Left hindlimb (tissue), 1 donor: ENCODE results near the gene CADM4.
"Not testable (repeated sequence)": the region's sequence is repeated elsewhere in the genome, so short reads cannot be mapped to it uniquely, and the experiment has no call there.

Experiments
- DNase-seq: peaks from one replicate; pipeline ENCODE4 v3.0.0-alpha.2; 2018

The CADM4 gene

GRCh38 chr19:43660971-43661360, 21.3 kb upstream of the CADM4 start:
- peak; percentile 61 for DNase-seq

GRCh38 chr19:43660301-43660970, 20.8 kb upstream of the CADM4 start:
- no peak for DNase-seq

GRCh38 chr19:43658494-43658893, 18.8 kb upstream of the CADM4 start:
- no peak for DNase-seq

- DNase-seq, result no peak
These were observed 18.4 kb upstream of the CADM4 start for GRCh38 chr19:43658001-43658400.

- no peak for DNase-seq
These were observed 16.8 kb upstream of the CADM4 start for GRCh38 chr19:43656436-43656835.

- DNase-seq, result no peak
These were observed 12.9 kb upstream of the CADM4 start for GRCh38 chr19:43652546-43652874.

GRCh38 chr19:43651758-43652545, 12.3 kb upstream of the CADM4 start:
- DNase-seq, result no peak

- DNase-seq, result not testable (repeated sequence)
These were observed 10.6 kb upstream of the CADM4 start for GRCh38 chr19:43650276-43650675.

- no peak for DNase-seq
These were observed 9.9 kb upstream of the CADM4 start for GRCh38 chr19:43649514-43649913.

GRCh38 chr19:43648633-43649032, 9.0 kb upstream of the CADM4 start:
- no peak for DNase-seq

GRCh38 chr19:43644181-43644580, 4.5 kb upstream of the CADM4 start:
- no peak for DNase-seq

- DNase-seq, result no peak
These were observed 3.7 kb upstream of the CADM4 start for GRCh38 chr19:43643326-43643725.

- no peak for DNase-seq
These were observed 2.9 kb upstream of the CADM4 start for GRCh38 chr19:43642531-43642930.

- no peak for DNase-seq
These were observed 1.7 kb upstream of the CADM4 start for GRCh38 chr19:43641333-43641732.

GRCh38 chr19:43640424-43640757, 741 bp upstream of the CADM4 start:
- DNase-seq, result no peak

- DNase-seq, result no peak
These were observed 593 bp downstream of the CADM4 start for GRCh38 chr19:43638995-43639518.

GRCh38 chr19:43638214-43638994, 1.2 kb downstream of the CADM4 start:
- no peak for DNase-seq

- no peak for DNase-seq
These were observed 3.4 kb downstream of the CADM4 start for GRCh38 chr19:43636121-43636683.

GRCh38 chr19:43635561-43635940, 4.1 kb downstream of the CADM4 start:
- not testable (repeated sequence) for DNase-seq

- DNase-seq, result no peak
These were observed 4.6 kb downstream of the CADM4 start for GRCh38 chr19:43634872-43635560.

- DNase-seq, result no peak
These were observed 5.2 kb downstream of the CADM4 start for GRCh38 chr19:43634506-43634871.

- DNase-seq, result no peak
These were observed 5.6 kb downstream of the CADM4 start for GRCh38 chr19:43634068-43634467.

GRCh38 chr19:43633520-43633919, 6.1 kb downstream of the CADM4 start:
- no peak for DNase-seq
